ENCODE data around the gene TMPRSS11E. TPM values are rescaled to one million over a fixed set of nuclear protein-coding genes. Genes with fewer than 3 reads are reported as not detected.
"Not testable (repeated sequence)": the region's sequence is repeated elsewhere in the genome, so short reads cannot be mapped to it uniquely, and the experiment has no call there.

The TMPRSS11E gene
- total RNA-seq, 4 donors from 2014 or later: not detected

DNA sequence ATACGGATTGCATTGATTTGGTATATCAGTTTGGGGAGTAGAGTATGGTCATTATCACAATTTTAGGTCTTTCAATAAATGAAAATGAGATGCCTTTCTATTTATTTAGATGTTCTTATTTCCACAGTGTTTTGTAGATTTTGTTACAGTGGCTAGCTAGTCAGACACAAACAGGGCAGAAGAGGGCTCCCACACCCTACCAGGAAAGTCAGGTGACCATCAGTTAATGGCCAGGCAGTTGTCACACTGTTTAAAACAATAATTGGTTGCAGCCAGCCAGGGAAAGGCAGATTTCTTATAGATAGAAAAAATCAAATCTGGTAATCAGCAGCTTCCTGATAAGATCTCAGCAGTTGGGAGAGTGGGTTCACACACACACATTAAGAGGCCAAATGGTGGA is 71.6 kb downstream of the TMPRSS11E start:
- no peak for ATAC-seq
- Histone ChIP-seq H3K9me3 (no peaks in the 10 kb centered on the region), H3K27me3 (no peaks in the 10 kb centered on the region), H3K4me3 (no peak overlapping the region), H3K4me1 (no peaks in the 10 kb centered on the region), H3K27ac (no peak overlapping the region), H3K36me3 (no peaks in the 10 kb centered on the region)
- no peak for DNase-seq
- in situ Hi-C loops (cut with MboI; ENCODE audit: low sequenced_read_pairs in 4 of 4): no loop called here
- TF ChIP-seq, protein P1, sequence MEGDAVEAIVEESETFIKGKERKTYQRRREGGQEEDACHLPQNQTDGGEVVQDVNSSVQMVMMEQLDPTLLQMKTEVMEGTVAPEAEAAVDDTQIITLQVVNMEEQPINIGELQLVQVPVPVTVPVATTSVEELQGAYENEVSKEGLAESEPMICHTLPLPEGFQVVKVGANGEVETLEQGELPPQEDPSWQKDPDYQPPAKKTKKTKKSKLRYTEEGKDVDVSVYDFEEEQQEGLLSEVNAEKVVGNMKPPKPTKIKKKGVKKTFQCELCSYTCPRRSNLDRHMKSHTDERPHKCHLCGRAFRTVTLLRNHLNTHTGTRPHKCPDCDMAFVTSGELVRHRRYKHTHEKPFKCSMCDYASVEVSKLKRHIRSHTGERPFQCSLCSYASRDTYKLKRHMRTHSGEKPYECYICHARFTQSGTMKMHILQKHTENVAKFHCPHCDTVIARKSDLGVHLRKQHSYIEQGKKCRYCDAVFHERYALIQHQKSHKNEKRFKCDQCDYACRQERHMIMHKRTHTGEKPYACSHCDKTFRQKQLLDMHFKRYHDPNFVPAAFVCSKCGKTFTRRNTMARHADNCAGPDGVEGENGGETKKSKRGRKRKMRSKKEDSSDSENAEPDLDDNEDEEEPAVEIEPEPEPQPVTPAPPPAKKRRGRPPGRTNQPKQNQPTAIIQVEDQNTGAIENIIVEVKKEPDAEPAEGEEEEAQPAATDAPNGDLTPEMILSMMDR (IDR thresholded peaks at IDR 0.05 in 4 of 5, conservative IDR thresholded peaks at IDR 0.05 in 1 of 5): no peak
- TF ChIP-seq POLR2A (IDR thresholded peaks at IDR 0.05): no peak
- intact Hi-C loops (cut with DNase I; ENCODE audit: low total_unique reads): no loop called here

DNA sequence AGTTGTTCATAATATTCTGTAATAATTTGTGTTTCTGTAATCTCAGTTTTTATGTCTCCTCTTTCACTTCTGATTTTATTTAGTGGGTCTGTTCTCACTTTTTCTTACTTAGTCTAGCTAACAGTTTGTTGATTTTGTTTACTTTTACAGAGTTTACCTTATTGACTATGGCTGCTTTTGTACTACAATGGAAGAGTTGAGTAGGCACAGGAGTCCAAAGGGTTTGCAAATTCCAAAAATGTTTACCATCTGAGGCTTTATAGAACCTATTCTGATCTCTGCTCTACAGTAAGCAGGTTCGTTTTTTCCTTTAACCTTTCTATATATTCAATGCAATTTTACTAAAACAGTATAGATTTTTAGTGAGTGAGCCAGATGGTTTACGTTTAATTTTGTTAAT is 73.7 kb downstream of the TMPRSS11E start:
- Histone ChIP-seq H3K9me3 (no peaks in the 10 kb centered on the region), H3K4me3 (no peak overlapping the region), H3K27me3 (no peaks in the 10 kb centered on the region), H3K36me3 (no peaks in the 10 kb centered on the region), H3K4me1 (no peaks in the 10 kb centered on the region), H3K27ac (no peak overlapping the region)
- ATAC-seq (no peak), DNase-seq (no peak)
- no peak for TF ChIP-seq POLR2A (IDR thresholded peaks at IDR 0.05)
- TF ChIP-seq, protein P1 (IDR thresholded peaks at IDR 0.05 in 4 of 5, conservative IDR thresholded peaks at IDR 0.05 in 1 of 5): no peak
- in situ Hi-C loops (cut with MboI; ENCODE audit: low sequenced_read_pairs in 4 of 4) (no loop called here), intact Hi-C loops (cut with DNase I; ENCODE audit: low total_unique reads) (no loop called here)

DNA sequence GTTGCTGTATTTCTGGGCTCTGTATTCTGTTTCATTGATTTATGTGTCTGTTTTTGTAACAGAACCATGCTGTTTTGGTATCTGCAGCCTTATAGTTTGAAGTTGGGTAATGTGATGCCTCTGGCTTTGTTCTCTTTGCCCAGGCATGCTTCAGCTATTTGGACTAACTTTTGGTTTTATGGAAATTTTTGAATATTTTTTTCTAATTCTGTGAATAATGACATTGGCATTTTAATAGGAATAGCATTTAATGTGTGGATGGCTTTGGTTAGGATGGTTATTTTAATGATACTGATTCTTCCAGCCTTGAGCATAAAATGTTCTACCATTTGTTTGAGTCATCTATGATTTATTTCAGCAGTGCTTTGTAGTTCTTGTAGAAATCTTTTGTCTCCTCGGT is 75.0 kb downstream of the TMPRSS11E start:
- H3K27me3 ChIP-seq; H3K27ac ChIP-seq; DNase-seq; H3K4me3 ChIP-seq; H3K9me3 ChIP-seq; intact Hi-C loops (cut with DNase I; ENCODE audit: low total_unique reads); ATAC-seq; H3K4me1 ChIP-seq; in situ Hi-C loops (cut with MboI; ENCODE audit: low sequenced_read_pairs in 4 of 4); H3K36me3 ChIP-seq: not testable (repeated sequence)

DNA sequence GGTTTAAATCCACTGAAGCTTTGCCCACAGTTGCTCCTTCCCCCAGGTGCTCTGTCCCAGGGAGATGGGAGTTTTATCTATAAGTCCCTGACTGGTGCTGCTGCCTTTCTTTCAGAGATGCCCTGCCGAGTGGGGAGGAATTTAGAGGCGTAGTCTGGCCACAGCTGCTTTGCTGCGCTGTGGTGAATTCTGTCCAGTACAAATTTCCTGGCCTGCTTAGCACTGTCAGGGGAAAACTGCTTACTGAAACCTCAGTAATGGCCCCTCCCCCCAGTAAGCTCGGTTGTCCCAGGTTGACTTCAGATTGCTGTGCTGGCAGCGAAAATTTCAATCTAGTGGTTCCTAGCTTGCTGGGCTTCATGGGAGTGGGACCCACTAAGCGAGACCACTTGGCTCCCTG is 88.7 kb downstream of the TMPRSS11E start:
- H3K27ac ChIP-seq: no peak overlapping the region
- in situ Hi-C loops (cut with MboI; ENCODE audit: low sequenced_read_pairs in 4 of 4) (no loop called here), intact Hi-C loops (cut with DNase I; ENCODE audit: low total_unique reads) (no loop called here)
- no peaks in the 10 kb centered on the region for H3K27me3 ChIP-seq
- no peaks in the 10 kb centered on the region for H3K9me3 ChIP-seq
- DNase-seq: no peak
- no peaks in the 10 kb centered on the region for H3K36me3 ChIP-seq
- no peak overlapping the region for H3K4me3 ChIP-seq
- no peak for ATAC-seq
- H3K4me1 ChIP-seq: no peaks in the 10 kb centered on the region
- no peak for TF ChIP-seq POLR2A (IDR thresholded peaks at IDR 0.05)
- TF ChIP-seq, protein P1 (IDR thresholded peaks at IDR 0.05 in 4 of 5, conservative IDR thresholded peaks at IDR 0.05 in 1 of 5): no peak

DNA sequence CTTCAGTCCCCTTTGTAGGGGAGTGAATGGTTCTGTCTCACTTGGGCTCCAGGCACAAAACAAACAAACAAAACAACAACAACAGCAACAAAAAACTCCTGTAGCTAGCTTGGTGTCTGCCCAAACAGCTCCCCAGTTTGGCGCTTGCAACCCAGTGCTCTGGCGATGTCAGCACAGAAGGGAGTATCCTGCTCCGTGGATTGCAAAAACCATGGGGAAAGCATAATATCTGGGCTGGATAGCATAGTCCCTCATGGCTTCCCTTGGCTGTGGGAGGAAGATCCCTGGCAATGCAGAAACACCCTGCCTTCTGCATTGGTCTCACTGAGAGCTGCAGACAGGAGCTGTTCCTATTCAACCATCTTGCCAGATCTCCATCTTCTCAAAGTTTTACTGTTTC is 89.1 kb downstream of the TMPRSS11E start:
- TF ChIP-seq, protein P1 (IDR thresholded peaks at IDR 0.05 in 4 of 5, conservative IDR thresholded peaks at IDR 0.05 in 1 of 5): no peak
- no peak for TF ChIP-seq POLR2A (IDR thresholded peaks at IDR 0.05)
- no peaks in the 10 kb centered on the region for H3K36me3 ChIP-seq
- no peaks in the 10 kb centered on the region for H3K4me1 ChIP-seq
- ATAC-seq: no peak
- no peak for DNase-seq
- intact Hi-C loops (cut with DNase I; ENCODE audit: low total_unique reads) (no loop called here), in situ Hi-C loops (cut with MboI; ENCODE audit: low sequenced_read_pairs in 4 of 4) (no loop called here)
- H3K27me3 ChIP-seq: no peaks in the 10 kb centered on the region
- H3K9me3 ChIP-seq: no peaks in the 10 kb centered on the region
- no peak overlapping the region for H3K27ac ChIP-seq
- H3K4me3 ChIP-seq: no peak overlapping the region

DNA sequence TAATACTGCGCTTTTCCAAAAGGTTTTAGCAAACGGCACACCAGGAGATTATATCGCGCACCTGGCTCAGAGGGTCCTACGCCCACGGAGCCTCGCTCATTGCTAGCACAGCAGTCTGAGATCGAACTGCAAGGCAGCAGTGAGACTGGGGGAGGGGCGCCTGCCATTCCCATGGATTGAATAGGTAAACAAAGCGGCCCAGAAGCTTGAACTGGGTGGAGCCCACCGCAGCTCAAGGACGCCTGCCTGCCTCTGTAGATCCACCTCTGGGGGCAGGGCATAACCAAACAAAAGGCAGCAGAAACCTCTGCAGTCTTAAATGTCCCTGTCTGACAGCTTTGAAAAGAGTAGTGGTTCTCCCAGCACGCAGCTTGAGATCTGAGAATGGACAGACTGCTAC is 95.5 kb downstream of the TMPRSS11E start:
- ATAC-seq; H3K36me3 ChIP-seq; intact Hi-C loops (cut with DNase I; ENCODE audit: low total_unique reads); H3K4me1 ChIP-seq; H3K27me3 ChIP-seq; H3K9me3 ChIP-seq; H3K27ac ChIP-seq; DNase-seq; in situ Hi-C loops (cut with MboI; ENCODE audit: low sequenced_read_pairs in 4 of 4); H3K4me3 ChIP-seq: not testable (repeated sequence)

Data from gastrocnemius medialis (tissue), 4 donors.